ENCODE data around the gene SLX4. TPM values are rescaled to one million over a fixed set of nuclear protein-coding genes. Genes with fewer than 3 reads are reported as not detected.

Gene SLX4
- total and polyA plus RNA-seq, 2 experiments from 2014 or later = 1.9 to 2.3 TPM

GRCh38 chr16:3576211-3576610, 35.2 kb downstream of the SLX4 start:
- H3K9me3 ChIP-seq (ENCODE audit: low read depth) = no peaks in the 10 kb centered on the region
- no peak for TF ChIP-seq EZH2phosphoT487 (IDR thresholded peaks at IDR 0.05; ENCODE audit: insufficient read depth, low read depth)
- no peak for TF ChIP-seq EZH2 (IDR thresholded peaks at IDR 0.05; ENCODE audit: insufficient read depth, poor library complexity, severe bottlenecking)
- H3K79me2 ChIP-seq (ENCODE audit: insufficient read depth) = no peaks in the 10 kb centered on the region
- no peaks in the 10 kb centered on the region for H4K20me1 ChIP-seq (ENCODE audit: insufficient read depth)
- H3K36me3 ChIP-seq (ENCODE audit: low read depth) = no peaks in the 10 kb centered on the region
- no peaks in the 10 kb centered on the region for H3K4me1 ChIP-seq (ENCODE audit: insufficient read depth)
- no peak overlapping the region for H3K27ac ChIP-seq
- H3F3A ChIP-seq (ENCODE audit: insufficient read depth) = no peaks in the 10 kb centered on the region
- no peak for DNase-seq
- H3K4me2 ChIP-seq (ENCODE audit: unreplicated experiment) = no peak overlapping the region
- H2AFZ ChIP-seq = no peak overlapping the region
- 89 to 90% methylated on average over 6 to 11 of the region's 11 CpGs for WGBS, 2 experiments (ENCODE audit: low coverage in 1 of 2, low lambda C conversion rate in 2 of 2, missing lambda C conversion rate in 2 of 2)
- no peak overlapping the region for H3K9ac ChIP-seq
- H3K9me2 ChIP-seq (ENCODE audit: insufficient read depth) = no peaks in the 10 kb centered on the region
- no peaks in the 10 kb centered on the region for H3K27me3 ChIP-seq (replicated peaks; ENCODE audit: insufficient read depth)
- no peak overlapping the region for H3K4me3 ChIP-seq
- in situ Hi-C loops (cut with MboI) = no loop called here

- TF ChIP-seq EZH2 (IDR thresholded peaks at IDR 0.05; ENCODE audit: insufficient read depth, poor library complexity, severe bottlenecking) = no peak
- in situ Hi-C loops (cut with MboI) = no loop called here
- WGBS, 2 experiments (ENCODE audit: low coverage in 1 of 2, low lambda C conversion rate in 2 of 2, missing lambda C conversion rate in 2 of 2) = 75 to 76% methylated on average over 13 of the region's 13 CpGs
- Histone ChIP-seq H3K9me3 (ENCODE audit: low read depth) (no peaks in the 10 kb centered on the region), H3K36me3 (ENCODE audit: low read depth) (no peaks in the 10 kb centered on the region), H3K4me3 (no peak overlapping the region), H2AFZ (no peak overlapping the region), H3F3A (ENCODE audit: insufficient read depth) (no peaks in the 10 kb centered on the region), H3K4me2 (ENCODE audit: unreplicated experiment) (no peak overlapping the region), H3K27me3 (replicated peaks; ENCODE audit: insufficient read depth) (no peaks in the 10 kb centered on the region), H3K4me1 (ENCODE audit: insufficient read depth) (no peaks in the 10 kb centered on the region), H3K9me2 (ENCODE audit: insufficient read depth) (no peaks in the 10 kb centered on the region), H3K27ac (no peak overlapping the region), H3K79me2 (ENCODE audit: insufficient read depth) (no peaks in the 10 kb centered on the region), H3K9ac (no peak overlapping the region), H4K20me1 (ENCODE audit: insufficient read depth) (no peaks in the 10 kb centered on the region)
- DNase-seq = no peak
Measured at GRCh38 chr16:3575491-3575890, 35.9 kb downstream of the SLX4 start.

DNA sequence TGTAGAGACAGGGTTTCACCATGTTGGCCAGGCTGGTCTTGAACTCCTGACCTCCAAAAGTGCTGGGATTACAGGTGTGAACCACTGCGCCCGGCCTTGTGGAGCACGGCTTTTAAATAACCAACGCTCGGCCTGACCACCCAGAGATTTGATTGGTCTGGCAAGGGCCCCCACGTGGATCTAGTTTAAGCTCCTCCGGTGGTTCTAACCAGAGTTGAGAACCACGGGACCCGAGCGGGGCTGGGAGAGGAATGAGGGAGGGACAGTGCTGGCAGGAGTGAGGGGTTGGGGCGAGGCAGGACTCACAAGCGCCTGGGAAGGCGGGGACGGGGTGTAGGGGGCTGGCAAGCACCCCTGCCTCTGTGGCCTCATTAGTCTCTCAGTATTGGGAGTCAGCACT, 37.2 kb downstream of the SLX4 start:
- no peak for DNase-seq
- H2AFZ ChIP-seq = no peak overlapping the region
- no peaks in the 10 kb centered on the region for H3K9me3 ChIP-seq (ENCODE audit: low read depth)
- H4K20me1 ChIP-seq (ENCODE audit: insufficient read depth) = no peaks in the 10 kb centered on the region
- no peaks in the 10 kb centered on the region for H3K79me2 ChIP-seq (ENCODE audit: insufficient read depth)
- no peak overlapping the region for H3K9ac ChIP-seq
- no peaks in the 10 kb centered on the region for H3F3A ChIP-seq (ENCODE audit: insufficient read depth)
- no peaks in the 10 kb centered on the region for H3K27me3 ChIP-seq (replicated peaks; ENCODE audit: insufficient read depth)
- H3K4me1 ChIP-seq (ENCODE audit: insufficient read depth) = no peaks in the 10 kb centered on the region
- H3K36me3 ChIP-seq (ENCODE audit: low read depth) = no peaks in the 10 kb centered on the region
- no peak overlapping the region for H3K27ac ChIP-seq
- no peak overlapping the region for H3K4me2 ChIP-seq (ENCODE audit: unreplicated experiment)
- in situ Hi-C loops (cut with MboI) = no loop called here
- TF ChIP-seq EZH2 (IDR thresholded peaks at IDR 0.05; ENCODE audit: insufficient read depth, poor library complexity, severe bottlenecking) = no peak
- TF ChIP-seq EZH2phosphoT487 (IDR thresholded peaks at IDR 0.05; ENCODE audit: insufficient read depth, low read depth) = no peak
- no peaks in the 10 kb centered on the region for H3K9me2 ChIP-seq (ENCODE audit: insufficient read depth)
- no peak overlapping the region for H3K4me3 ChIP-seq
- 44 to 65% methylated on average over 10 to 14 of the region's 14 CpGs for WGBS, 2 experiments (ENCODE audit: low coverage in 1 of 2, low lambda C conversion rate in 2 of 2, missing lambda C conversion rate in 2 of 2)

DNA sequence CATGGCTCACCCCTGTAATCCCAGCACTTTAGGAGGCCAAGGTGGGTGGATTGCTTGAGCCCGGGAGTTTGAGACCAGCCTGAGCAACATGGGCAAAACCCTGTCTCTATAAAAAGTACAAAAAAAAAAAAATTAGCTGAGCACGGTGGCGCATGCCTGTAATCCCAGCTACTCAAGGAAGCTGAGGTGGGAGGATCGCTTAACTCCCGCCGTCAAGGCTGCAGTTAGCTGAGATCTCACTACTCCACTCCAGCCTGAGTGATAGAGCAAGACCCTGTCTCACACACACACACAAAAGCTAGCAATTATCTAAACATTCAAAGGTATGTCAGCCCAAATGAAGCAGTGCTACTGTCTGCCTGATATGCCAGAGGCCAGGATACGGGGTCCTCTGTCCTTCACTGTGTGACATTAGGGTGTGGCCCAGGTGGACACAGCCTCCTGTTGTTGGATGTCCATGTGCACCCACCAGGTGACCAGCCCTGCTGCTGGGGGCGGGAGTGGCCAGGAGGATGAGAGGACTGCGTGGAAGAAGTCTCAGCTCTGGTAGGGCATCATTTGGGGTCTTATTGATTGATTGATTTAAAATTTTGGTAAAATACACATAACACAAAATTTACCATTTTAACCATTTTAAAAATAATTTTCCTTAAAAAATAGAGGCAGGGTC, 38.1 kb downstream of the SLX4 start:
- in situ Hi-C loops (cut with MboI) = no loop called here
- no peak overlapping the region for H2AFZ ChIP-seq
- no peaks in the 10 kb centered on the region for H3K27me3 ChIP-seq (replicated peaks; ENCODE audit: insufficient read depth)
- H3K4me2 ChIP-seq (ENCODE audit: unreplicated experiment) = no peak overlapping the region
- H3F3A ChIP-seq (ENCODE audit: insufficient read depth) = no peaks in the 10 kb centered on the region
- no peaks in the 10 kb centered on the region for H3K36me3 ChIP-seq (ENCODE audit: low read depth)
- no peaks in the 10 kb centered on the region for H3K9me2 ChIP-seq (ENCODE audit: insufficient read depth)
- no peaks in the 10 kb centered on the region for H4K20me1 ChIP-seq (ENCODE audit: insufficient read depth)
- H3K4me3 ChIP-seq = no peak overlapping the region
- no peaks in the 10 kb centered on the region for H3K4me1 ChIP-seq (ENCODE audit: insufficient read depth)
- no peak overlapping the region for H3K27ac ChIP-seq
- no peaks in the 10 kb centered on the region for H3K9me3 ChIP-seq (ENCODE audit: low read depth)
- 77 to 86% methylated on average over 9 of the region's 9 CpGs for WGBS, 2 experiments (ENCODE audit: low coverage in 1 of 2, low lambda C conversion rate in 2 of 2, missing lambda C conversion rate in 2 of 2)
- H3K79me2 ChIP-seq (ENCODE audit: insufficient read depth) = no peaks in the 10 kb centered on the region
- TF ChIP-seq EZH2 (IDR thresholded peaks at IDR 0.05; ENCODE audit: insufficient read depth, poor library complexity, severe bottlenecking) = no peak
- no peak for TF ChIP-seq EZH2phosphoT487 (IDR thresholded peaks at IDR 0.05; ENCODE audit: insufficient read depth, low read depth)
- H3K9ac ChIP-seq = no peak overlapping the region
- DNase-seq = no peak

Measured in GM23248 (cell line).